Retinal pigment epithelial cell (primary cell): ENCODE measurements around the gene GPR152.

ENCODE experiments used
- DNase-seq: peaks from one replicate; pipeline ENCODE4 v3.0.0-alpha.2; 2010; ENCODE audit warnings: low read depth
- H3K4me3 ChIP-seq: 2 replicates; pipeline ENCODE4 v1.5.1; 2011; ENCODE audit warnings: mild to moderate bottlenecking, low read length, control low read depth, moderate library complexity
- CTCF ChIP-seq: conservative IDR thresholded peaks from 2 replicates; pipeline ENCODE4 v1.5.1; 2011; ENCODE audit warnings: low read depth, low read length, control low read depth, inconsistent platforms

The GPR152 gene

GRCh38 chr11:67452141-67452952 lies at the start of gene GPR152:
GPR152 (minus strand) TSS chr11:67452729; CDS start chr11:67452724, 5 bp downstream.
- TF ChIP-seq CTCF: no peak
- no peak for DNase-seq
- H3K4me3 ChIP-seq: no peak within 1 kb of the TSS

GRCh38 chr11:67501854-67502253 lies 49.3 kb upstream of the GPR152 start:
- H3K4me3 ChIP-seq: no peak overlapping the region
- DNase-seq: no peak
- no peak for TF ChIP-seq CTCF

GRCh38 chr11:67500831-67501715 lies 48.5 kb upstream of the GPR152 start:
- no peak for TF ChIP-seq CTCF
- H3K4me3 ChIP-seq: no peak overlapping the region
- DNase-seq: no peak

GRCh38 chr11:67500484-67500821 lies 47.9 kb upstream of the GPR152 start:
- no peak overlapping the region for H3K4me3 ChIP-seq
- no peak for TF ChIP-seq CTCF
- no peak for DNase-seq

GRCh38 chr11:67499808-67500483 lies 47.4 kb upstream of the GPR152 start:
- TF ChIP-seq CTCF: no peak
- no peak overlapping the region for H3K4me3 ChIP-seq
- no peak for DNase-seq

GRCh38 chr11:67498544-67498972 lies 46.0 kb upstream of the GPR152 start:
- no peak for DNase-seq
- no peak overlapping the region for H3K4me3 ChIP-seq
- no peak for TF ChIP-seq CTCF
